Adrenal gland (tissue), 12 donors: Measurements from ENCODE around the gene BST2. TPM values are rescaled to one million over a fixed set of nuclear protein-coding genes. Genes with fewer than 3 reads are reported as not detected.

Experiments
- DNase-seq, 7 donors: peaks; one replicate each; pipeline ENCODE4 v3.0.0-alpha.2; 2019 to 2020
- H3K27ac ChIP-seq, 5 donors: fragments of 200-600 bp; sonication (generic) in 4 of 5; 1 replicate in 3 of 5; 2 replicates in 2 of 5; pipeline versions ENCODE4 v1.5.1 to v1.8.0; 2016 to 2020; ENCODE audit warnings: mild to moderate bottlenecking in 1 of 5
- H3K27me3 ChIP-seq: fragments of 200-600 bp; 2 replicates; pipeline ENCODE4 v1.8.0; 2021
- H3K36me3 ChIP-seq, 2 donors: fragments of 200-600 bp; replicated peaks in 1 of 2; 1 replicate in 1 of 2; 2 replicates in 1 of 2; pipeline versions ENCODE4 v1.5.1 to v1.8.0; 2018 to 2022
- H3K4me1 ChIP-seq, 2 donors: fragments of 200-600 bp; replicated peaks in 1 of 2; 1 replicate in 1 of 2; 2 replicates in 1 of 2; pipeline versions ENCODE4 v1.5.1 to v1.8.0; 2018 to 2021
- H3K4me3 ChIP-seq, 4 donors: fragments of 200-600 bp; sonication (generic) in 3 of 4; one replicate each; pipeline ENCODE4 v1.5.1; 2016 to 2018
- H3K9me3 ChIP-seq, 3 donors: fragments of 200-600 bp; sonication (generic) in 1 of 3; replicated peaks in 1 of 3; 1 replicate in 2 of 3; 2 replicates in 1 of 3; pipeline versions ENCODE4 v1.5.1 to v1.8.0; 2016 to 2021
- CTCF ChIP-seq, 6 experiments: fragments of 450-650 bp in 4 of 6; fragments of 200-600 bp in 2 of 6; sonication (generic) in 1 of 6; IDR thresholded peaks; 1 replicate in 5 of 6; 2 replicates in 1 of 6; pipeline versions ENCODE4 v1.5.1 to v1.8.0; 2016 to 2021; ENCODE audit warnings: antibody characterized with exemption in 6 of 6, mild to moderate bottlenecking in 2 of 6, moderate library complexity in 1 of 6
- POLR2A ChIP-seq, 2 donors: fragments of 450-650 bp; IDR thresholded peaks; one replicate each; pipeline ENCODE4 v1.6.1; 2017; ENCODE audit warnings: antibody characterized with exemption in 2 of 2, mild to moderate bottlenecking in 2 of 2, moderate library complexity in 1 of 2
- WGBS, 4 donors: extraction: QIAGEN DNeasy Blood & Tissue Kit in 2 of 4; methylation state at CpG; one replicate each; pipeline versions ENCODE4 v1.1.5 to v1.1.7; 2013 to 2017; 5-methylcytosine and 5-hydroxymethylcytosine counted together
- intact Hi-C, 2 donors: fragments of 100-400 bp; cut with DNase I; formaldehyde crosslinking; loops; one replicate each; pipeline versions ENCODE4 v1.14.1 to v1.15.0; 2022 to 2023
- polyA plus RNA-seq, 3 donors: library from polyadenylated mRNA; stranded (reverse); fragments of 200-250 nt in 2 of 3; fragments of 350-450 nt in 1 of 3; fragmentation: Illumina TruSeq in 1 of 3; extraction: RNeasy Lipid Tissue Mini Kit (QIAGEN cat#74804) in 1 of 3; gene quantifications; one replicate each; pipeline ENCODE4 v1.2.3, GENCODE V29; 2013 to 2014
- total RNA-seq, 9 donors: library from RNA; depleted of rRNA in 4 of 9; stranded (reverse); fragments of >200 nt in 4 of 9; fragments of 120-200 nt in 1 of 9; fragmentation: NEBNext Ultra II Directional in 1 of 9; extraction: Animal tissue kit (Norgen Biotek cat#: 25700) in 1 of 9; gene quantifications; one replicate each; pipeline versions ENCODE4 v1.1.0 to v1.2.4, GENCODE V29; 2013 to 2023
- donor health status: healthy with polysubstance abuse.
- donor health status: Bipolar disorder and iron deficiency.
- donor health status: DM: yes; HTN: yes; CAD: no.
- donor health status: DM: no; HTN: no; CAD: no.
- donor health status: DM: no; HTN: no; CAD: no.
- donor health status: DM: yes; HTN: yes; CAD: no.

BST2 gene
- total and polyA plus RNA-seq, 12 donors: 146 to 940 (median 588) TPM

- Histone ChIP-seq H3K36me3 (peaks cover 0 to 29% of the 10 kb centered on the region in 2 donors), H3K4me1 (peaks cover 41 to 45% of the 10 kb centered on the region in 2 donors), H3K27me3 (no peaks in the 10 kb centered on the region), H3K4me3 (peak overlapping the region; percentile 9 to 72 (median 30)), H3K9me3 (no peaks in the 10 kb centered on the region), H3K27ac (peak overlapping the region; percentile 77 to 93 (median 86))
- WGBS, 4 donors: 26 to 50% (median 31%) methylated on average over 6 to 7 of the region's 7 CpGs
- intact Hi-C loops: no loop called here
- TF ChIP-seq POLR2A (IDR thresholded peaks at IDR 0.05) (no peak), CTCF (IDR thresholded peaks at IDR 0.05) (no peak)
- no peak for DNase-seq
These were observed 695 bp downstream of the BST2 start for GRCh38 chr19:17404621-17405249.

GRCh38 chr19:17404015-17404414, 1.4 kb downstream of the BST2 start:
- 10 to 40% (median 26%) methylated on average over 4 to 6 of the region's 6 CpGs for WGBS, 4 donors
- no peaks in the 10 kb centered on the region for H3K9me3 ChIP-seq
- peaks cover 0 to 33% of the 10 kb centered on the region in 2 donors for H3K36me3 ChIP-seq
- intact Hi-C loops: no loop called here
- H3K27me3 ChIP-seq: no peaks in the 10 kb centered on the region
- peaks cover 37 to 42% of the 10 kb centered on the region in 2 donors for H3K4me1 ChIP-seq
- peak overlapping the region; percentile 77 to 93 (median 86) for H3K27ac ChIP-seq
- peak in 6 of 7 donors; percentile 63 to 82 (median 68) for DNase-seq
- TF ChIP-seq POLR2A (IDR thresholded peaks at IDR 0.05) (no peak), CTCF (IDR thresholded peaks at IDR 0.05) (no peak)
- peak overlapping the region in 2 of 4 donors; percentile 29 to 72 for H3K4me3 ChIP-seq

- peaks cover 33 to 42% of the 10 kb centered on the region in 2 donors for H3K4me1 ChIP-seq
- TF ChIP-seq CTCF (IDR thresholded peaks at IDR 0.05) (no peak), POLR2A (IDR thresholded peaks at IDR 0.05) (peak in 1 of 2 donors; percentile 51)
- peak overlapping the region in 2 of 4 donors; percentile 29 to 72 for H3K4me3 ChIP-seq
- WGBS, 4 donors: 37 to 60% (median 43%) methylated on average over 15 to 35 of the region's 36 CpGs
- peaks cover 0 to 37% of the 10 kb centered on the region in 2 donors for H3K36me3 ChIP-seq
- intact Hi-C loops: no loop called here
- no peaks in the 10 kb centered on the region for H3K9me3 ChIP-seq
- no peaks in the 10 kb centered on the region for H3K27me3 ChIP-seq
- DNase-seq: peak; percentile 67 to 80 (median 75)
- peak overlapping the region in 4 of 5 donors; percentile 83 to 93 (median 88) for H3K27ac ChIP-seq
These were observed 2.2 kb downstream of the BST2 start for GRCh38 chr19:17402982-17403855.

GRCh38 chr19:17401628-17402027, 3.8 kb downstream of the BST2 start:
- Histone ChIP-seq H3K4me1 (peaks cover 18 to 36% of the 10 kb centered on the region in 2 donors), H3K4me3 (no peak overlapping the region), H3K27ac (peak overlapping the region in 1 of 5 donors; percentile 11), H3K27me3 (no peaks in the 10 kb centered on the region), H3K36me3 (peaks cover 0 to 45% of the 10 kb centered on the region in 2 donors), H3K9me3 (no peaks in the 10 kb centered on the region)
- DNase-seq: no peak
- TF ChIP-seq POLR2A (IDR thresholded peaks at IDR 0.05) (no peak), CTCF (IDR thresholded peaks at IDR 0.05) (no peak)
- WGBS, 4 donors: 70 to 86% (median 78%) methylated on average over 6 of the region's 6 CpGs
- intact Hi-C loops: no loop called here
